GM12872 (cell line): ENCODE results near the gene PXYLP1.

Experiments used
- TF ChIP-seq, protein P1 (sequence below): IDR thresholded peaks from 3 replicates; pipeline ENCODE4 v1.5.1; 2011; ENCODE audit warnings: low read depth, mild to moderate bottlenecking, low read length, moderate library complexity; ENCODE audit not compliant: insufficient read depth

Gene PXYLP1

DNA sequence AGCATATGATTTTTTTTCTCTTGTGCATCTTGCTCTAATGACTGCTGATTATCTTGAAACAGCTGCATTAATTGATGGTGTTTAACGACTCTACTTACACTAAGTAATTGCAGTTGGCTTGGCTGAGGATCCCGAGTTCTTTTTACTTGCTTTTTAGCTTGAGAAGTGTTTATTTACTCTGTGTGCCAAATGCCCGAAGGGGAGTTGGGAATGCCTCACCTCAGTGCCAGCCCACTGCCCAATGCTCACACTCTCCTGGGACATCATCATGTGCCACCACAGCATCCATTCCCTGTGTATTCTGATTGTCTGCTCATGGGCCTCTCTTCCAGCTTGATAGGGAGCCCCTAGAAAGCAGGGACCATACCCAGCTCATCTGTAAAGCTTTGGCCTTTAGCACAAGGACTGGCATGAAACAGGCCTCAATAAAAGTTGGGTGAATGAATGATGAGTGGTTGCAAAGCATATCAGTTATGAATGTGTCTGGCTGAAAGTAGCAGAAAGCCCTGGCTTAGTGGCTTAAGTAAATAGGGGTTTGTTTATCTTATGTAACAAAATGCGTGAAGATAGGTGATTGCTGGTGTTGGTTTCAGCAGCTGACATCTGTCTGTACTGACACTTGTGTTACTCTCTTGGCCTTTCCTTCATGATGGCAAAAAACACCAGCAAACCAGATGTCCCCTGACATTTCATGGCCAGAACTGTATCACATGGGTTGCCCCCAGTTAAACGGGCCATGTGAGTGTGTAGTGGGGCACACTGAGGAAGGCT is 8.1 kb downstream of the PXYLP1 start:
- TF ChIP-seq, protein P1, sequence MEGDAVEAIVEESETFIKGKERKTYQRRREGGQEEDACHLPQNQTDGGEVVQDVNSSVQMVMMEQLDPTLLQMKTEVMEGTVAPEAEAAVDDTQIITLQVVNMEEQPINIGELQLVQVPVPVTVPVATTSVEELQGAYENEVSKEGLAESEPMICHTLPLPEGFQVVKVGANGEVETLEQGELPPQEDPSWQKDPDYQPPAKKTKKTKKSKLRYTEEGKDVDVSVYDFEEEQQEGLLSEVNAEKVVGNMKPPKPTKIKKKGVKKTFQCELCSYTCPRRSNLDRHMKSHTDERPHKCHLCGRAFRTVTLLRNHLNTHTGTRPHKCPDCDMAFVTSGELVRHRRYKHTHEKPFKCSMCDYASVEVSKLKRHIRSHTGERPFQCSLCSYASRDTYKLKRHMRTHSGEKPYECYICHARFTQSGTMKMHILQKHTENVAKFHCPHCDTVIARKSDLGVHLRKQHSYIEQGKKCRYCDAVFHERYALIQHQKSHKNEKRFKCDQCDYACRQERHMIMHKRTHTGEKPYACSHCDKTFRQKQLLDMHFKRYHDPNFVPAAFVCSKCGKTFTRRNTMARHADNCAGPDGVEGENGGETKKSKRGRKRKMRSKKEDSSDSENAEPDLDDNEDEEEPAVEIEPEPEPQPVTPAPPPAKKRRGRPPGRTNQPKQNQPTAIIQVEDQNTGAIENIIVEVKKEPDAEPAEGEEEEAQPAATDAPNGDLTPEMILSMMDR, result no peak

DNA sequence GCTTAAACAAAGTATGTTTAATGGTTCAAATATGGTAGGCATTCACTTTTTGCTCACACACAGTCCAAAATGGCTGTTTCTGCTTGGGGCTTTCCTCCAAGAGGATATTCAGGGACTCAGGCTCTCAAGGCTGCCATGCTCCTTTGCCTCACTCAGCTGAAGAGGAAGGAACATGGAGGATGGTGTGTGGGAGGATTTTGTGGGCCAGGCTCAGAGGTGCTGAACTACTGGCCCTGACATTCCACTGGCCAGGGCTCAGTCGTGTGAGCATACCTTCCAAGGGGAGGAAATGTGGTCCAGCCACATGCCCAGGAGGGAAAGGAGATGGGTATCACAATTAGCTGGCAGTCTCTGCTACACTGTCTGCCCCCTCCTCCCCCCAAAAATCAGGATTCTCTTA is 8.7 kb downstream of the PXYLP1 start:
- TF ChIP-seq, protein P1, result no peak

DNA sequence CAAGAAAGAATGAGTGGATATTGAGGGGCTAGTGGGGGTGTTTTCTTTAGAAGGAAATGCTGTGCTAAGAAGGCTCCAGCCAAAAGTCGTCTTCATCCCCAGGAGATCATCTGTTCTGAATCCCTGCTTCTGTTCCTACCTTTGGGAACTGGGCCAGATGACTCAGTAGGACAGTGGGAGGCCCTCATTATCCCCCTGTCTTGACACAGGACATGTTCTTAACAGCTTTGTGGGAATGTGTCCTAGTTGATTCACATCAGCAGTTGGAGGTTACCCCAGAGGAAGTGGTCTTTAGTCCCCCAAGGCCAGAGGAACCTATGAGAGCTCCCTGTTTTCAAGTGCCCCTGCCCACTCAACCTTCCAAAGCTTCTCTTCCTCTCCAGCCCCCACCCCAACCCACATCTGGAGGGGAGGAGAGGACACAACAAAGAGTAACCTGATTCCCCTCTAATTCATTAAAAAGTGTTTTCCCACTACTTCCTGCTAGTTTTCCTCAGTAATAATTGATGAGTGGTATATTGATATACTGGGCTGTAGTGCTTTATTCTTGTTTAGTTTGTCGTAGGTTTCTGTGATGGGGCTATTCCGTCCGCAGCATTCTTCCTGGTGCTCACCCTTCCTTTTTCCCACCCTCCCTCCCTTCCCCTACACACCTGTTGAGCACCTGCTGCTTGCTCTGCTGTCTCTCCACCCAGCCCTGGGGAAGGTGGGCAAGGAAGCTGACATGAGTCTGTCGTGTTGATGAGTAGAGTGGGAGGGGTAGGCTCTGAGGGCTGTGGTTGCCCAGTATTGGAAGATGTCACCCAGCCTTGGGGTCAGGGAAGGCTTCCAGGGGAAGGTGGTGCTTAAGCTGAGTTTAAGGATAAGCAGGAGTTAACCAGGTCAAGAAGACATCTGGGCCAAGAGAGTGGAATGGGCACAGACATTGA is 9.3 kb downstream of the PXYLP1 start:
- TF ChIP-seq, protein P1, result no peak

DNA sequence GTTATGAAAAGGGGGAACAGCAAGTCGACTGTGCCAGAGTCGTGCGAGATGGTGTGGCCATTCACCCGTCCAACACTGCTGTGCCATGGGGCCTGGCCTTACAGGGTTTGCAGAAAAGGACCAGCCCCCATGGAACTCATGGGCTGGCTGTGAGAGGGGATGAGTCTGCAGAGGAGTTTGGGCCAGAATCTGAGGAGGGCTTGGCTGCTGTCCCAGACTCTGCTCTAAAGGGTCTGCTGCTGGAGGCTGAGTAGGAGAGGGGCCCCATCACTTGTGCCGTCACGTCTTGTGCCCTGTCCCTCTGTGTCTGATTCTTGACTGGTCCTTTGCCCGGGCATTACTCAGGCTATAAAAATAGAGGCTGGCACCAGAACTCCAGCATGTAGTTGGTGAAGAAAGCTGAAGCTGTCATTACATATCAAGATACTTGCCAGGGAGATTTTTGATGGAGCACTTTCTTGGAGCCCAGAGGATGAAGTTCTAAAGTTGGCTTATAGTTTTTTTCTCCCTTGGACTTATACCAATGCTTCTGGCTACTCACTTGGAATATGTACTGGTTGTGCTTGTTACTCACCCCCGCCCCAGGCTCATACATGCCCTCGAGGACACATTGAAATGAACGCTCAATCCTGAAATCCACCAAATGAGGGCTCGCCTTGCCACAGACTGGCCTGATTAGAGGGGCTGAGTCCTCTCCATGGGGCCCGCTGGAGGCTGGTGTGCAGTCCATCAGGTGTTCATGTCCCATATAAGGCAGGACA is 10.2 kb downstream of the PXYLP1 start:
- TF ChIP-seq, protein P1, result no peak

DNA sequence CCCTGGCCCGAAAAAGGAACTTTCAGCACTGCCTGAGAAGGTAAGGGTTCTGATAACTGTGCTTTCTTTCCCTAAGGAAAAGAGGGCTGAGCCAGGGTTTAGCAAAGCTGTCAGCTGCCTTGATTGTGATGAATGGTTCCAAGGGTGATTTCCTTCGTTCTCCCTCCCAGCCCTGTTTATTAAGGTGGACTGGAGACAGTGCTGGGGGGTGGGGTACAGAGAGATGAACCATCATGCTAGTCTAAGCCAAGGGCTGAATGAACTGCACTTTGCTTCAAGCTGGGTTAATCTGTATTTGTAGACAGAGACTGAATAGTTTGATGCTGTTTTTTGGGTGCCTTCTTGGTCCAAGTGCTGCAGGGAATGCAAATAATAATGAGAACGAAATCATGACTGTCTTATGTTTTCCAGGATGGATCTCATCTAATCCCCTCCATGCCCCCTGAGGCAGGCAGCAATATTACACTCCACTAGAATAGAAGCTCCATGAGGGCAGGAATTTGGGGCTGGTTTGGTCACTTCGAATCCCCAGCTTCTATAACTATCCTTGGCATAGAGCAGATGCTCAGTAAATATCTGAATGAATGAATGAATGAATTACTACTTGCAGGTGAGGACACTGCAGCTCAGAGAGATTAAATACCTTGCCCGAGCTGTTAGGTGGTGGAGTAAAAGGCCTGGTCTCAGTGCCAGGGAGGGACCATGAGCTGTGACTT is 10.9 kb downstream of the PXYLP1 start:
- TF ChIP-seq, protein P1, result no peak

DNA sequence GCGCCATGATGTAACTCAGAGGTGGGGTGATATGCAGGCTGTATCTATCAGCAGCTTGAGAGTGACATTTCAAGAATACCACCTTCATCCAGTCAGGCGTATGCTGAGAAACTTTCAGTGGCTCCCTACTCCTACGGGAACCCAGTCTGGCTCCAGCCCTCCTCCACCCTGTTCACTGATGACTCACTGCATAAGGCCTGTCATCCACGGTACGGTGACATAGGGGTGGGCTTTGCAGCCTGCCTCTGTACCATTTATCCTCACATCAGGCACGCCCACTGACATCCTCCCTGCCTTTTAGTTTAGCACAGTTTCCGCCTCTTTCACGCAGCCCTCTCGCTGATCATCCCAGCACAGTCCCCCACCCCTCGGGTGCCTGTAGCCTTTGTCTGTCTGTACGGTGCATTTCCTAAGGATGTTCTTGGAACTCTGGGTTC is 11.7 kb downstream of the PXYLP1 start:
- TF ChIP-seq, protein P1, result no peak
